HEK293 (cell line): ENCODE data around the gene PIGQ.

ENCODE experiments used
- HOXC10 ChIP-seq: sonication (generic); formaldehyde crosslinking; IDR thresholded peaks from 2 replicates; pipeline ENCODE4 v1.8.1; 2023; ENCODE audit warnings: mild to moderate bottlenecking, missing genetic modification reagents
- IKZF3 ChIP-seq: fragments of 450-650 bp; IDR thresholded peaks from 2 replicates; pipeline ENCODE4 v1.5.0; 2018; ENCODE audit warnings: missing biosample characterization, mild to moderate bottlenecking, missing genetic modification characterization, moderate library complexity
- KLF16 ChIP-seq: fragments of 450-650 bp; formaldehyde crosslinking; IDR thresholded peaks from 2 replicates; pipeline ENCODE4 v1.5.1; 2017; ENCODE audit warnings: missing biosample characterization, missing genetic modification characterization
- KLF7 ChIP-seq: fragments of 450-650 bp; formaldehyde crosslinking; IDR thresholded peaks from 2 replicates; pipeline ENCODE4 v1.5.1; 2016; ENCODE audit warnings: missing biosample characterization, missing genetic modification characterization, borderline replicate concordance
- MYNN ChIP-seq: fragments of 450-650 bp; formaldehyde crosslinking; IDR thresholded peaks from 2 replicates; pipeline ENCODE4 v1.5.1; 2016; ENCODE audit warnings: missing biosample characterization, missing genetic modification characterization, borderline replicate concordance
- OSR2 ChIP-seq: fragments of 450-650 bp; formaldehyde crosslinking; IDR thresholded peaks from 2 replicates; pipeline ENCODE4 v1.5.1; 2016; ENCODE audit warnings: missing biosample characterization, missing genetic modification characterization
- REPIN1 ChIP-seq: fragments of 450-650 bp; formaldehyde crosslinking; IDR thresholded peaks from 2 replicates; pipeline ENCODE4 v1.5.1; 2017; ENCODE audit warnings: missing biosample characterization, missing genetic modification characterization, low read depth
- SCRT2 ChIP-seq: fragments of 450-650 bp; formaldehyde crosslinking; IDR thresholded peaks from 2 replicates; pipeline ENCODE4 v1.5.1; 2016; ENCODE audit warnings: missing biosample characterization, missing genetic modification characterization
- ZBTB21 ChIP-seq: fragments of 450-650 bp; formaldehyde crosslinking; IDR thresholded peaks from 2 replicates; pipeline ENCODE4 v1.5.1; 2017; ENCODE audit warnings: missing biosample characterization, missing genetic modification characterization
- ZBTB8A ChIP-seq: fragments of 450-650 bp; formaldehyde crosslinking; IDR thresholded peaks from 2 replicates; pipeline ENCODE4 v1.5.1; 2016; ENCODE audit warnings: missing biosample characterization, missing genetic modification characterization
- ZEB2 ChIP-seq: fragments of 450-650 bp; formaldehyde crosslinking; IDR thresholded peaks from 2 replicates; pipeline ENCODE4 v1.5.1; 2016; ENCODE audit warnings: missing biosample characterization, missing genetic modification characterization
- ZIC2 ChIP-seq: fragments of 450-650 bp; formaldehyde crosslinking; IDR thresholded peaks from 2 replicates; pipeline ENCODE4 v1.5.1; 2016; ENCODE audit warnings: missing biosample characterization, missing genetic modification characterization
- ZNF112 ChIP-seq: fragments of 450-650 bp; formaldehyde crosslinking; IDR thresholded peaks from 2 replicates; pipeline ENCODE4 v1.5.0; 2017; ENCODE audit warnings: missing biosample characterization, missing genetic modification characterization
- ZNF155 ChIP-seq: fragments of 450-650 bp; formaldehyde crosslinking; IDR thresholded peaks from 2 replicates; pipeline ENCODE4 v1.5.1; 2016; ENCODE audit warnings: missing biosample characterization, missing genetic modification characterization
- ZNF239 ChIP-seq: fragments of 450-650 bp; formaldehyde crosslinking; IDR thresholded peaks from 2 replicates; pipeline ENCODE4 v1.5.1; 2016; ENCODE audit warnings: missing biosample characterization, missing genetic modification characterization
- ZNF324 ChIP-seq: fragments of 450-650 bp; formaldehyde crosslinking; IDR thresholded peaks from 2 replicates; pipeline ENCODE4 v1.5.1; 2016; ENCODE audit warnings: missing biosample characterization, missing genetic modification characterization
- ZNF341 ChIP-seq: fragments of 450-650 bp; formaldehyde crosslinking; IDR thresholded peaks from 2 replicates; pipeline ENCODE4; 2016; ENCODE audit warnings: low read depth, missing biosample characterization, missing genetic modification characterization
- ZNF354C ChIP-seq: fragments of 450-650 bp; formaldehyde crosslinking; IDR thresholded peaks from 2 replicates; pipeline ENCODE4 v1.5.1; 2016; ENCODE audit warnings: missing biosample characterization, missing genetic modification characterization, low read depth, borderline replicate concordance
- ZNF366 ChIP-seq: fragments of 450-650 bp; formaldehyde crosslinking; conservative IDR thresholded peaks from 2 replicates; pipeline ENCODE4 v1.5.1; 2016; ENCODE audit warnings: missing biosample characterization, missing genetic modification characterization
- ZNF521 ChIP-seq: fragments of 450-650 bp; formaldehyde crosslinking; IDR thresholded peaks from 2 replicates; pipeline ENCODE4 v1.5.1; 2017; ENCODE audit warnings: missing biosample characterization, mild to moderate bottlenecking, missing genetic modification characterization
- ZNF555 ChIP-seq: fragments of 450-650 bp; formaldehyde crosslinking; conservative IDR thresholded peaks from 2 replicates; pipeline ENCODE4 v1.5.1; 2017; ENCODE audit warnings: missing biosample characterization, mild to moderate bottlenecking, missing genetic modification characterization, inconsistent platforms
- ZNF600 ChIP-seq: fragments of 450-650 bp; formaldehyde crosslinking; IDR thresholded peaks from 2 replicates; pipeline ENCODE4 v1.5.1; 2016; ENCODE audit warnings: missing biosample characterization, missing genetic modification characterization
- ZNF621 ChIP-seq: fragments of 450-650 bp; formaldehyde crosslinking; IDR thresholded peaks from 2 replicates; pipeline ENCODE4 v1.5.1; 2017; ENCODE audit warnings: missing biosample characterization, missing genetic modification characterization
- ZNF792 ChIP-seq: fragments of 450-650 bp; formaldehyde crosslinking; IDR thresholded peaks from 2 replicates; pipeline ENCODE4 v1.5.1; 2016; ENCODE audit warnings: missing biosample characterization, missing genetic modification characterization
- TF ChIP-seq, protein P1 (sequence below): fragments of 450-650 bp; formaldehyde crosslinking; IDR thresholded peaks from 2 replicates; pipeline ENCODE4 v1.5.1; 2016; ENCODE audit warnings: missing biosample characterization, missing genetic modification characterization, low read depth
- TF ChIP-seq, protein P2 (sequence below): fragments of 450-650 bp; IDR thresholded peaks from 2 replicates; pipeline ENCODE4 v1.5.1; 2018; ENCODE audit warnings: missing biosample characterization, missing genetic modification characterization
- TF ChIP-seq, protein P3 (sequence below): fragments of 450-650 bp; formaldehyde crosslinking; IDR thresholded peaks from 2 replicates; pipeline ENCODE4 v1.5.1; 2016; ENCODE audit warnings: missing biosample characterization, missing genetic modification characterization
- TF ChIP-seq, protein P4 (sequence below): fragments of 450-650 bp; formaldehyde crosslinking; IDR thresholded peaks from 2 replicates; pipeline ENCODE4 v1.5.1; 2016; ENCODE audit warnings: missing biosample characterization, missing genetic modification characterization
- TF ChIP-seq, protein P5 (sequence below): fragments of 450-650 bp; IDR thresholded peaks from 2 replicates; pipeline ENCODE4 v1.5.1; 2018; ENCODE audit warnings: missing biosample characterization, mild to moderate bottlenecking, missing genetic modification characterization

Gene PIGQ

DNA sequence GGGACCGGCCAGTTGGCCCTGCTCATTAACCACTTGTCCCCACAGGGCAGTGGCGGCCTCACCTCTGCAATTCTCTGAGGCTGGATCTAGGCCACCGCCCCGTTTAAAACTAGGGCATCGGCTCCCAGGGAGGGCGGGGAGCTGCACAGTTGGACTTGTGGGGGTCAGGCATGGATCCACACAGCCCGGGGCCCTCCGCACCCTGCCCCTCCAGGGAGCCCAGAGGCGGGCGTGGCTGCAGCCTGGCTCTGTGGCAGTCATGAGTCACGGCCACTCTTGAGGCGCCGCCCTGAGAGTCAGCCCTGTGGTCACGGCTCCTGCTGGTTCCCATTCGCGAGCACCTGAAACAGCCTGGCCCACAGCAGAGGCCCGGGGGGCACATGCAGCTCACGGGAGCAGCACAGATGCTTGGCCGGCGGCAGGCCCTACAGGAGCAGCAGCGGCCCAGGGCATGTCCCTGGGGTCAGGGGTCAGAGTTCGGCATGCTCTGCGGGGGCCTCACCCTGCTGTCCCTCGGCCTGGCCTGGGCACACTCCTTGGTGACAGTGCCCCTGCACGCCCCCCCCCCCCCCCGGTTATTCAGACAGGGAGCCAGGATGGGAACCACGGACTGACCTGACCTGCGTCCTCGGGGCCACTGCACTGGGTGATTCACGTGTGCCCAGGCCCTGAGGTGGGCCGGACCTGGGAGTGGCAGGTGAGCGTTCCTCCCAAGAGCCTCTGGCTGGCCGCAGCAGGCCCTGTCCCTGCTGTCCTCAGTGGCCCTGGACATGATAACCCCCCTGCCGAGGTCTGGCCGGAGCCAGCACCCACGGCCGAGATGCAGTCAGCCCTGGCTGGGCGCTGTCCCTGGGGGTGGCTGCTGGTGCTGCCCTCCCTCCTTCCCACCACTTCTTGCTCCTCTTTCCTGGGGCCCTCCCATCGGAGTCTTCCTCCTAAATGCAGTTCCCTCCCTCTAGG is 34.0 kb upstream of the PIGQ start (continued):
- TF ChIP-seq, protein P1, sequence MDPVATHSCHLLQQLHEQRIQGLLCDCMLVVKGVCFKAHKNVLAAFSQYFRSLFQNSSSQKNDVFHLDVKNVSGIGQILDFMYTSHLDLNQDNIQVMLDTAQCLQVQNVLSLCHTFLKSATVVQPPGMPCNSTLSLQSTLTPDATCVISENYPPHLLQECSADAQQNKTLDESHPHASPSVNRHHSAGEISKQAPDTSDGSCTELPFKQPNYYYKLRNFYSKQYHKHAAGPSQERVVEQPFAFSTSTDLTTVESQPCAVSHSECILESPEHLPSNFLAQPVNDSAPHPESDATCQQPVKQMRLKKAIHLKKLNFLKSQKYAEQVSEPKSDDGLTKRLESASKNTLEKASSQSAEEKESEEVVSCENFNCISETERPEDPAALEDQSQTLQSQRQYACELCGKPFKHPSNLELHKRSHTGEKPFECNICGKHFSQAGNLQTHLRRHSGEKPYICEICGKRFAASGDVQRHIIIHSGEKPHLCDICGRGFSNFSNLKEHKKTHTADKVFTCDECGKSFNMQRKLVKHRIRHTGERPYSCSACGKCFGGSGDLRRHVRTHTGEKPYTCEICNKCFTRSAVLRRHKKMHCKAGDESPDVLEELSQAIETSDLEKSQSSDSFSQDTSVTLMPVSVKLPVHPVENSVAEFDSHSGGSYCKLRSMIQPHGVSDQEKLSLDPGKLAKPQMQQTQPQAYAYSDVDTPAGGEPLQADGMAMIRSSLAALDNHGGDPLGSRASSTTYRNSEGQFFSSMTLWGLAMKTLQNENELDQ = no peak
- TF ChIP-seq, protein P2, sequence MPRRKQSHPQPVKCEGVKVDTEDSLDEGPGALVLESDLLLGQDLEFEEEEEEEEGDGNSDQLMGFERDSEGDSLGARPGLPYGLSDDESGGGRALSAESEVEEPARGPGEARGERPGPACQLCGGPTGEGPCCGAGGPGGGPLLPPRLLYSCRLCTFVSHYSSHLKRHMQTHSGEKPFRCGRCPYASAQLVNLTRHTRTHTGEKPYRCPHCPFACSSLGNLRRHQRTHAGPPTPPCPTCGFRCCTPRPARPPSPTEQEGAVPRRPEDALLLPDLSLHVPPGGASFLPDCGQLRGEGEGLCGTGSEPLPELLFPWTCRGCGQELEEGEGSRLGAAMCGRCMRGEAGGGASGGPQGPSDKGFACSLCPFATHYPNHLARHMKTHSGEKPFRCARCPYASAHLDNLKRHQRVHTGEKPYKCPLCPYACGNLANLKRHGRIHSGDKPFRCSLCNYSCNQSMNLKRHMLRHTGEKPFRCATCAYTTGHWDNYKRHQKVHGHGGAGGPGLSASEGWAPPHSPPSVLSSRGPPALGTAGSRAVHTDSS (tag by site-specific recombination) = no peak
- TF ChIP-seq HOXC10 (no peak), KLF16 (tag by site-specific recombination) (no peak), OSR2 (peak; percentile 14; the same call in 1 of the 2 replicates), IKZF3 (tag by site-specific recombination) (no peak), ZEB2 (tag by site-specific recombination) (no peak), ZNF155 (tag by site-specific recombination) (no peak), ZNF521 (tag by site-specific recombination) (no peak), ZNF239 (tag by site-specific recombination) (no peak), ZNF341 (peak; percentile 42; the same call in 1 of the 2 replicates), ZIC2 (peak; percentile 94), SCRT2 (tag by site-specific recombination) (no peak), ZNF555 (no peak), ZNF112 (tag by site-specific recombination) (no peak), ZNF792 (no peak), MYNN (tag by site-specific recombination) (no peak), ZBTB21 (tag by site-specific recombination) (no peak), KLF7 (tag by site-specific recombination) (peak; percentile 69; the same call in 1 of the 2 replicates), ZNF324 (no peak), ZBTB8A (peak; percentile 66), REPIN1 (tag by site-specific recombination) (no peak), ZNF600 (tag by site-specific recombination) (no peak), ZNF621 (tag by site-specific recombination) (no peak), ZNF354C (no peak), ZNF366 (tag by site-specific recombination) (no peak)
- TF ChIP-seq, protein P3, sequence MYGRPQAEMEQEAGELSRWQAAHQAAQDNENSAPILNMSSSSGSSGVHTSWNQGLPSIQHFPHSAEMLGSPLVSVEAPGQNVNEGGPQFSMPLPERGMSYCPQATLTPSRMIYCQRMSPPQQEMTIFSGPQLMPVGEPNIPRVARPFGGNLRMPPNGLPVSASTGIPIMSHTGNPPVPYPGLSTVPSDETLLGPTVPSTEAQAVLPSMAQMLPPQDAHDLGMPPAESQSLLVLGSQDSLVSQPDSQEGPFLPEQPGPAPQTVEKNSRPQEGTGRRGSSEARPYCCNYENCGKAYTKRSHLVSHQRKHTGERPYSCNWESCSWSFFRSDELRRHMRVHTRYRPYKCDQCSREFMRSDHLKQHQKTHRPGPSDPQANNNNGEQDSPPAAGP (tag by site-specific recombination) = peak; percentile 81
- TF ChIP-seq, protein P4, sequence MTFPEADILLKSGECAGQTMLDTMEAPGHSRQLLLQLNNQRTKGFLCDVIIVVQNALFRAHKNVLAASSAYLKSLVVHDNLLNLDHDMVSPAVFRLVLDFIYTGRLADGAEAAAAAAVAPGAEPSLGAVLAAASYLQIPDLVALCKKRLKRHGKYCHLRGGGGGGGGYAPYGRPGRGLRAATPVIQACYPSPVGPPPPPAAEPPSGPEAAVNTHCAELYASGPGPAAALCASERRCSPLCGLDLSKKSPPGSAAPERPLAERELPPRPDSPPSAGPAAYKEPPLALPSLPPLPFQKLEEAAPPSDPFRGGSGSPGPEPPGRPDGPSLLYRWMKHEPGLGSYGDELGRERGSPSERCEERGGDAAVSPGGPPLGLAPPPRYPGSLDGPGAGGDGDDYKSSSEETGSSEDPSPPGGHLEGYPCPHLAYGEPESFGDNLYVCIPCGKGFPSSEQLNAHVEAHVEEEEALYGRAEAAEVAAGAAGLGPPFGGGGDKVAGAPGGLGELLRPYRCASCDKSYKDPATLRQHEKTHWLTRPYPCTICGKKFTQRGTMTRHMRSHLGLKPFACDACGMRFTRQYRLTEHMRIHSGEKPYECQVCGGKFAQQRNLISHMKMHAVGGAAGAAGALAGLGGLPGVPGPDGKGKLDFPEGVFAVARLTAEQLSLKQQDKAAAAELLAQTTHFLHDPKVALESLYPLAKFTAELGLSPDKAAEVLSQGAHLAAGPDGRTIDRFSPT (tag by site-specific recombination) = no peak
- TF ChIP-seq, protein P5, sequence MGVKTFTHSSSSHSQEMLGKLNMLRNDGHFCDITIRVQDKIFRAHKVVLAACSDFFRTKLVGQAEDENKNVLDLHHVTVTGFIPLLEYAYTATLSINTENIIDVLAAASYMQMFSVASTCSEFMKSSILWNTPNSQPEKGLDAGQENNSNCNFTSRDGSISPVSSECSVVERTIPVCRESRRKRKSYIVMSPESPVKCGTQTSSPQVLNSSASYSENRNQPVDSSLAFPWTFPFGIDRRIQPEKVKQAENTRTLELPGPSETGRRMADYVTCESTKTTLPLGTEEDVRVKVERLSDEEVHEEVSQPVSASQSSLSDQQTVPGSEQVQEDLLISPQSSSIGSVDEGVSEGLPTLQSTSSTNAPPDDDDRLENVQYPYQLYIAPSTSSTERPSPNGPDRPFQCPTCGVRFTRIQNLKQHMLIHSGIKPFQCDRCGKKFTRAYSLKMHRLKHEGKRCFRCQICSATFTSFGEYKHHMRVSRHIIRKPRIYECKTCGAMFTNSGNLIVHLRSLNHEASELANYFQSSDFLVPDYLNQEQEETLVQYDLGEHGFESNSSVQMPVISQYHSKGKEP = no peak
